GM23338 (cell line): Measurements from ENCODE around the gene TREML4. TPM values are rescaled to one million over a fixed set of nuclear protein-coding genes. Genes with fewer than 3 reads are reported as not detected.

Source experiments
- CREB1 ChIP-seq: fragments of 250-450 bp; sonication (Bioruptor Pico); IDR thresholded peaks from 2 replicates; pipeline ENCODE4 v1.5.0; 2020; ENCODE audit warnings: low read depth, mild to moderate bottlenecking, moderate library complexity
- EZH2 ChIP-seq: fragments of 200-600 bp; sonication (generic); IDR thresholded peaks from one replicate; pipeline ENCODE4 v1.8.0; 2017; ENCODE audit warnings: antibody characterized with exemption, mild to moderate bottlenecking, low read depth; ENCODE audit not compliant: unreplicated experiment
- EZH2phosphoT487 ChIP-seq: fragments of 200-600 bp; sonication (generic); IDR thresholded peaks from one replicate; pipeline ENCODE4 v1.8.1; 2018; ENCODE audit warnings: antibody characterized with exemption; ENCODE audit not compliant: unreplicated experiment
- JUNB ChIP-seq: IDR thresholded peaks from one replicate; pipeline ENCODE4 v1.6.1; 2016; ENCODE audit warnings: antibody characterized with exemption; ENCODE audit not compliant: unreplicated experiment
- NANOG ChIP-seq: IDR thresholded peaks from 2 replicates; pipeline ENCODE4 v1.6.1; 2016; ENCODE audit warnings: antibody characterized with exemption, borderline replicate concordance
- POLR2AphosphoS5 ChIP-seq: IDR thresholded peaks from 2 replicates; pipeline ENCODE4 v1.6.1; 2016; ENCODE audit warnings: antibody characterized with exemption, low read depth
- STAT1 ChIP-seq: IDR thresholded peaks from one replicate; pipeline ENCODE4 v1.6.1; 2016; ENCODE audit warnings: antibody characterized with exemption; ENCODE audit not compliant: unreplicated experiment
- ZNF114 ChIP-seq: fragments of 250-450 bp; sonication (Bioruptor Pico); IDR thresholded peaks from 2 replicates; pipeline ENCODE4 v1.5.0; 2020; ENCODE audit warnings: mild to moderate bottlenecking, moderate library complexity
- ZNF331 ChIP-seq: fragments of 250-450 bp; sonication (Bioruptor Pico); IDR thresholded peaks from 2 replicates; pipeline ENCODE4 v1.5.0; 2020; ENCODE audit warnings: low read depth, mild to moderate bottlenecking, moderate library complexity
- polyA plus RNA-seq: library from polyadenylated mRNA; unstranded; fragments of >200 nt; fragmentation: Nextera tagmentation; extraction: Ambion mirVana; gene quantifications from 2 replicates; pipeline ENCODE4 v1.2.1, GENCODE V29; 2016
- total RNA-seq: library from RNA; depleted of rRNA; stranded (reverse); fragments of >200 nt; shearing (Covaris generic); gene quantifications from 2 replicates; pipeline ENCODE4 v1.2.3, GENCODE V29; 2014
- TF ChIP-seq, protein P1 (sequence below): fragments of 250-450 bp; sonication (Bioruptor Pico); IDR thresholded peaks from 2 replicates; pipeline ENCODE4 v1.5.0; 2020; ENCODE audit warnings: mild to moderate bottlenecking, moderate library complexity
- TF ChIP-seq, protein P2 (sequence below), 2 experiments: fragments of 200-600 bp in 1 of 2; sonication (generic) in 1 of 2; conservative IDR thresholded peaks; 2 replicates each; pipeline versions ENCODE4 v1.5.1 to v1.6.1; 2016 to 2017; ENCODE audit warnings: antibody characterized with exemption in 2 of 2, low read depth in 2 of 2, mild to moderate bottlenecking in 2 of 2, moderate library complexity in 1 of 2
- TF ChIP-seq, protein P3 (sequence below): IDR thresholded peaks from one replicate; pipeline ENCODE4 v1.6.1; 2018; ENCODE audit warnings: antibody characterized with exemption; ENCODE audit not compliant: unreplicated experiment
- TF ChIP-seq, protein P4 (sequence below): IDR thresholded peaks from 2 replicates; pipeline ENCODE4 v1.6.1; 2016; ENCODE audit warnings: antibody characterized with exemption

Gene TREML4
- total and polyA plus RNA-seq, 2 experiments from 2014 or later, result not detected

DNA sequence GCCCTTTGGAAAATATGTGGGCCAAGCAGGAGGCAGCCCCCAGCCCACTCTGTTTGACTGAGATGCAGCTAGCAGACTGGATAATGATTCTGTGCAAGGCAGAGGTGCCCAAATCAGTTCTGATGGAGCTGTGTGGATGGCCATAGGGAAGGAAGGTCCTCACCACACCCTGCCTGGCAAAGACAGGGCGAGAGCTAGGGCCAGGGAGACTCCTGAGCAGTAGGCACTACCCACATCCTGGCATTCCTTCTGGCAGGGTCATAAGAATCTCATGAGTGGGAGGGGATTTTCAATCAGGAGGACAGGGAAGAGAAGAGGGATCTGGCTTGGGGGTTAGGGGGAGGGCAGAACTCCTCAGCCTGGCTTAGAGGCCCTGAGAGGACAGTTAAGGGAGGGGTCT, 46.6 kb upstream of the TREML4 start (continued):
- TF ChIP-seq, protein P1, sequence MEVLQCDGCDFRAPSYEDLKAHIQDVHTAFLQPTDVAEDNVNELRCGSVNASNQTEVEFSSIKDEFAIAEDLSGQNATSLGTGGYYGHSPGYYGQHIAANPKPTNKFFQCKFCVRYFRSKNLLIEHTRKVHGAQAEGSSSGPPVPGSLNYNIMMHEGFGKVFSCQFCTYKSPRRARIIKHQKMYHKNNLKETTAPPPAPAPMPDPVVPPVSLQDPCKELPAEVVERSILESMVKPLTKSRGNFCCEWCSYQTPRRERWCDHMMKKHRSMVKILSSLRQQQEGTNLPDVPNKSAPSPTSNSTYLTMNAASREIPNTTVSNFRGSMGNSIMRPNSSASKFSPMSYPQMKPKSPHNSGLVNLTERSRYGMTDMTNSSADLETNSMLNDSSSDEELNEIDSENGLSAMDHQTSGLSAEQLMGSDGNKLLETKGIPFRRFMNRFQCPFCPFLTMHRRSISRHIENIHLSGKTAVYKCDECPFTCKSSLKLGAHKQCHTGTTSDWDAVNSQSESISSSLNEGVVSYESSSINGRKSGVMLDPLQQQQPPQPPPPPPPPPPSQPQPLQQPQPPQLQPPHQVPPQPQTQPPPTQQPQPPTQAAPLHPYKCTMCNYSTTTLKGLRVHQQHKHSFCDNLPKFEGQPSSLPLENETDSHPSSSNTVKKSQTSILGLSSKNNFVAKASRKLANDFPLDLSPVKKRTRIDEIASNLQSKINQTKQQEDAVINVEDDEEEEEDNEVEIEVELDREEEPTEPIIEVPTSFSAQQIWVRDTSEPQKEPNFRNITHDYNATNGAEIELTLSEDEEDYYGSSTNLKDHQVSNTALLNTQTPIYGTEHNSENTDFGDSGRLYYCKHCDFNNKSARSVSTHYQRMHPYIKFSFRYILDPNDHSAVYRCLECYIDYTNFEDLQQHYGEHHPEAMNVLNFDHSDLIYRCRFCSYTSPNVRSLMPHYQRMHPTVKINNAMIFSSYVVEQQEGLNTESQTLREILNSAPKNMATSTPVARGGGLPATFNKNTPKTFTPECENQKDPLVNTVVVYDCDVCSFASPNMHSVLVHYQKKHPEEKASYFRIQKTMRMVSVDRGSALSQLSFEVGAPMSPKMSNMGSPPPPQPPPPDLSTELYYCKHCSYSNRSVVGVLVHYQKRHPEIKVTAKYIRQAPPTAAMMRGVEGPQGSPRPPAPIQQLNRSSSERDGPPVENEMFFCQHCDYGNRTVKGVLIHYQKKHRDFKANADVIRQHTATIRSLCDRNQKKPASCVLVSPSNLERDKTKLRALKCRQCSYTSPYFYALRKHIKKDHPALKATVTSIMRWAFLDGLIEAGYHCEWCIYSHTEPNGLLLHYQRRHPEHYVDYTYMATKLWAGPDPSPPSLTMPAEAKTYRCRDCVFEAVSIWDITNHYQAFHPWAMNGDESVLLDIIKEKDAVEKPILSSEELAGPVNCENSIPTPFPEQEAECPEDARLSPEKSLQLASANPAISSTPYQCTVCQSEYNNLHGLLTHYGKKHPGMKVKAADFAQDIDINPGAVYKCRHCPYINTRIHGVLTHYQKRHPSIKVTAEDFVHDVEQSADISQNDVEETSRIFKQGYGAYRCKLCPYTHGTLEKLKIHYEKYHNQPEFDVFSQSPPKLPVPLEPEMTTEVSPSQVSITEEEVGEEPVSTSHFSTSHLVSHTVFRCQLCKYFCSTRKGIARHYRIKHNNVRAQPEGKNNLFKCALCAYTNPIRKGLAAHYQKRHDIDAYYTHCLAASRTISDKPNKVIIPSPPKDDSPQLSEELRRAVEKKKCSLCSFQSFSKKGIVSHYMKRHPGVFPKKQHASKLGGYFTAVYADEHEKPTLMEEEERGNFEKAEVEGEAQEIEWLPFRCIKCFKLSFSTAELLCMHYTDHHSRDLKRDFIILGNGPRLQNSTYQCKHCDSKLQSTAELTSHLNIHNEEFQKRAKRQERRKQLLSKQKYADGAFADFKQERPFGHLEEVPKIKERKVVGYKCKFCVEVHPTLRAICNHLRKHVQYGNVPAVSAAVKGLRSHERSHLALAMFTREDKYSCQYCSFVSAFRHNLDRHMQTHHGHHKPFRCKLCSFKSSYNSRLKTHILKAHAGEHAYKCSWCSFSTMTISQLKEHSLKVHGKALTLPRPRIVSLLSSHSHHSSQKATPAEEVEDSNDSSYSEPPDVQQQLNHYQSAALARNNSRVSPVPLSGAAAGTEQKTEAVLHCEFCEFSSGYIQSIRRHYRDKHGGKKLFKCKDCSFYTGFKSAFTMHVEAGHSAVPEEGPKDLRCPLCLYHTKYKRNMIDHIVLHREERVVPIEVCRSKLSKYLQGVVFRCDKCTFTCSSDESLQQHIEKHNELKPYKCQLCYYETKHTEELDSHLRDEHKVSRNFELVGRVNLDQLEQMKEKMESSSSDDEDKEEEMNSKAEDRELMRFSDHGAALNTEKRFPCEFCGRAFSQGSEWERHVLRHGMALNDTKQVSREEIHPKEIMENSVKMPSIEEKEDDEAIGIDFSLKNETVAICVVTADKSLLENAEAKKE, result no peak
- TF ChIP-seq STAT1, result no peak
- no peak for TF ChIP-seq ZNF331
- TF ChIP-seq EZH2, result no peak
- TF ChIP-seq, protein P2, sequence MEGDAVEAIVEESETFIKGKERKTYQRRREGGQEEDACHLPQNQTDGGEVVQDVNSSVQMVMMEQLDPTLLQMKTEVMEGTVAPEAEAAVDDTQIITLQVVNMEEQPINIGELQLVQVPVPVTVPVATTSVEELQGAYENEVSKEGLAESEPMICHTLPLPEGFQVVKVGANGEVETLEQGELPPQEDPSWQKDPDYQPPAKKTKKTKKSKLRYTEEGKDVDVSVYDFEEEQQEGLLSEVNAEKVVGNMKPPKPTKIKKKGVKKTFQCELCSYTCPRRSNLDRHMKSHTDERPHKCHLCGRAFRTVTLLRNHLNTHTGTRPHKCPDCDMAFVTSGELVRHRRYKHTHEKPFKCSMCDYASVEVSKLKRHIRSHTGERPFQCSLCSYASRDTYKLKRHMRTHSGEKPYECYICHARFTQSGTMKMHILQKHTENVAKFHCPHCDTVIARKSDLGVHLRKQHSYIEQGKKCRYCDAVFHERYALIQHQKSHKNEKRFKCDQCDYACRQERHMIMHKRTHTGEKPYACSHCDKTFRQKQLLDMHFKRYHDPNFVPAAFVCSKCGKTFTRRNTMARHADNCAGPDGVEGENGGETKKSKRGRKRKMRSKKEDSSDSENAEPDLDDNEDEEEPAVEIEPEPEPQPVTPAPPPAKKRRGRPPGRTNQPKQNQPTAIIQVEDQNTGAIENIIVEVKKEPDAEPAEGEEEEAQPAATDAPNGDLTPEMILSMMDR (conservative IDR thresholded peaks at IDR 0.05; ENCODE audit: low read depth in 2 of 2), result no peak
- TF ChIP-seq, protein P3, sequence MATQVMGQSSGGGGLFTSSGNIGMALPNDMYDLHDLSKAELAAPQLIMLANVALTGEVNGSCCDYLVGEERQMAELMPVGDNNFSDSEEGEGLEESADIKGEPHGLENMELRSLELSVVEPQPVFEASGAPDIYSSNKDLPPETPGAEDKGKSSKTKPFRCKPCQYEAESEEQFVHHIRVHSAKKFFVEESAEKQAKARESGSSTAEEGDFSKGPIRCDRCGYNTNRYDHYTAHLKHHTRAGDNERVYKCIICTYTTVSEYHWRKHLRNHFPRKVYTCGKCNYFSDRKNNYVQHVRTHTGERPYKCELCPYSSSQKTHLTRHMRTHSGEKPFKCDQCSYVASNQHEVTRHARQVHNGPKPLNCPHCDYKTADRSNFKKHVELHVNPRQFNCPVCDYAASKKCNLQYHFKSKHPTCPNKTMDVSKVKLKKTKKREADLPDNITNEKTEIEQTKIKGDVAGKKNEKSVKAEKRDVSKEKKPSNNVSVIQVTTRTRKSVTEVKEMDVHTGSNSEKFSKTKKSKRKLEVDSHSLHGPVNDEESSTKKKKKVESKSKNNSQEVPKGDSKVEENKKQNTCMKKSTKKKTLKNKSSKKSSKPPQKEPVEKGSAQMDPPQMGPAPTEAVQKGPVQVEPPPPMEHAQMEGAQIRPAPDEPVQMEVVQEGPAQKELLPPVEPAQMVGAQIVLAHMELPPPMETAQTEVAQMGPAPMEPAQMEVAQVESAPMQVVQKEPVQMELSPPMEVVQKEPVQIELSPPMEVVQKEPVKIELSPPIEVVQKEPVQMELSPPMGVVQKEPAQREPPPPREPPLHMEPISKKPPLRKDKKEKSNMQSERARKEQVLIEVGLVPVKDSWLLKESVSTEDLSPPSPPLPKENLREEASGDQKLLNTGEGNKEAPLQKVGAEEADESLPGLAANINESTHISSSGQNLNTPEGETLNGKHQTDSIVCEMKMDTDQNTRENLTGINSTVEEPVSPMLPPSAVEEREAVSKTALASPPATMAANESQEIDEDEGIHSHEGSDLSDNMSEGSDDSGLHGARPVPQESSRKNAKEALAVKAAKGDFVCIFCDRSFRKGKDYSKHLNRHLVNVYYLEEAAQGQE, result no peak
- TF ChIP-seq CREB1 (CRISPR knock-in tag), result no peak
- TF ChIP-seq ZNF114 (CRISPR knock-in tag), result no peak
- TF ChIP-seq EZH2phosphoT487, result no peak
- no peak for TF ChIP-seq NANOG
- TF ChIP-seq, protein P4, sequence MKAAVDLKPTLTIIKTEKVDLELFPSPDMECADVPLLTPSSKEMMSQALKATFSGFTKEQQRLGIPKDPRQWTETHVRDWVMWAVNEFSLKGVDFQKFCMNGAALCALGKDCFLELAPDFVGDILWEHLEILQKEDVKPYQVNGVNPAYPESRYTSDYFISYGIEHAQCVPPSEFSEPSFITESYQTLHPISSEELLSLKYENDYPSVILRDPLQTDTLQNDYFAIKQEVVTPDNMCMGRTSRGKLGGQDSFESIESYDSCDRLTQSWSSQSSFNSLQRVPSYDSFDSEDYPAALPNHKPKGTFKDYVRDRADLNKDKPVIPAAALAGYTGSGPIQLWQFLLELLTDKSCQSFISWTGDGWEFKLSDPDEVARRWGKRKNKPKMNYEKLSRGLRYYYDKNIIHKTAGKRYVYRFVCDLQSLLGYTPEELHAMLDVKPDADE, result no peak
- TF ChIP-seq POLR2AphosphoS5, result no peak
- no peak for TF ChIP-seq JUNB
